PC-9 (cell line): ENCODE measurements around the gene ZC3H6. TPM values are rescaled to one million over a fixed set of nuclear protein-coding genes. Genes with fewer than 3 reads are reported as not detected.

ENCODE experiments used
- BruUV-seq: library from RNA; stranded (reverse); fragments of 400-500 nt; replicated peaks from 2 replicates; lab custom pipeline; 2021; lab: Mats Ljungman, UMichigan
- CTCF ChIA-PET: fragments of 300-600 bp; sonication (Branson Sonifier 250); formaldehyde crosslinking; loops from one replicate; lab custom pipeline; 2022; ENCODE audit warnings: antibody characterized with exemption; lab: Charles Lee
- POLR2A ChIA-PET: fragments of 300-600 bp; sonication (Branson Sonifier 250); formaldehyde crosslinking; loops from one replicate; lab custom pipeline; 2022; ENCODE audit warnings: antibody characterized with exemption; ENCODE audit not compliant: unreplicated experiment; lab: Charles Lee
- DNase-seq, 2 experiments: peaks; one replicate each; pipeline versions ENCODE4 v3.0.0 to v3.0.0-alpha.2; 2015 to 2022; ENCODE audit warnings: mixed read lengths in 1 of 2
- H2AFZ ChIP-seq: fragments of 200-600 bp; sonication (generic); 2 replicates; pipeline ENCODE4 v1.8.1; 2017; ENCODE audit warnings: antibody characterized with exemption
- H3F3A ChIP-seq: fragments of 200-600 bp; sonication (generic); 2 replicates; pipeline ENCODE4 v1.8.1; 2017; ENCODE audit warnings: antibody characterized with exemption, mild to moderate bottlenecking, low read depth; ENCODE audit not compliant: insufficient read depth
- H3K27ac ChIP-seq: fragments of 200-600 bp; sonication (generic); 2 replicates; pipeline ENCODE4 v1.6.1; 2016; ENCODE audit warnings: mixed run types
- H3K27me3 ChIP-seq: fragments of 200-600 bp; sonication (generic); 2 replicates; pipeline ENCODE4 v1.6.1; 2016; ENCODE audit warnings: low read depth, mixed run types; ENCODE audit not compliant: insufficient read depth
- H3K36me3 ChIP-seq: fragments of 200-600 bp; sonication (generic); 2 replicates; pipeline ENCODE4 v1.6.1; 2016; ENCODE audit warnings: low read depth, mixed run types
- H3K4me1 ChIP-seq: fragments of 200-600 bp; sonication (generic); replicated peaks from 2 replicates; pipeline ENCODE4 v1.6.1; 2016; ENCODE audit warnings: mixed run types; ENCODE audit not compliant: insufficient read depth
- H3K4me2 ChIP-seq: fragments of 200-600 bp; sonication (generic); 2 replicates; pipeline ENCODE4 v1.6.1; 2017; ENCODE audit warnings: mixed run types
- H3K4me3 ChIP-seq: fragments of 200-600 bp; sonication (generic); 2 replicates; pipeline ENCODE4 v1.6.1; 2016; ENCODE audit warnings: mixed run types
- H3K79me2 ChIP-seq: fragments of 200-600 bp; sonication (generic); 2 replicates; pipeline ENCODE4 v1.6.1; 2017; ENCODE audit warnings: low read depth, mixed run types
- H3K9me2 ChIP-seq: fragments of 200-600 bp; sonication (generic); 2 replicates; pipeline ENCODE4 v1.8.1; 2017; ENCODE audit warnings: mild to moderate bottlenecking; ENCODE audit not compliant: insufficient read depth
- H3K9me3 ChIP-seq: fragments of 200-600 bp; sonication (generic); 2 replicates; pipeline ENCODE4 v1.8.1; 2016; ENCODE audit warnings: low read depth; ENCODE audit not compliant: insufficient read depth
- H4K20me1 ChIP-seq: fragments of 200-600 bp; sonication (generic); 2 replicates; pipeline ENCODE4 v1.8.1; 2017; ENCODE audit not compliant: insufficient read depth
- CTCF ChIP-seq: fragments of 200-600 bp; sonication (generic); conservative IDR thresholded peaks from 2 replicates; pipeline ENCODE4 v1.6.1; 2017; ENCODE audit warnings: mixed run types, antibody characterized with exemption, mild to moderate bottlenecking, moderate library complexity
- EZH2 ChIP-seq: fragments of 200-600 bp; sonication (generic); IDR thresholded peaks from 2 replicates; pipeline ENCODE4 v1.8.0; 2017; ENCODE audit warnings: antibody characterized with exemption, low read depth
- intact Hi-C: fragments of 100-400 bp; cut with micrococcal nuclease; formaldehyde crosslinking; loops from one replicate; pipeline ENCODE4 v1.10.0; 2022; ENCODE audit not compliant: unreplicated experiment
- total RNA-seq: library from RNA; stranded (reverse); gene quantifications from 2 replicates; pipeline ENCODE4 v1.2.3, GENCODE V29; 2021

ZC3H6 gene
- total RNA-seq, 1 experiment from 2014 or later = 9.1 TPM

- no peaks in the 10 kb centered on the region for H4K20me1 ChIP-seq
Observed at GRCh38 chr2:112304298-112304941, 29.0 kb downstream of the ZC3H6 start.

GRCh38 chr2:112305132-112305531 lies 29.7 kb downstream of the ZC3H6 start:
- Histone ChIP-seq H3K9me2 (no peaks in the 10 kb centered on the region), H3K4me2 (no peak overlapping the region), H3K4me3 (no peak overlapping the region), H4K20me1 (no peaks in the 10 kb centered on the region), H3K9me3 (no peaks in the 10 kb centered on the region), H3K4me1 (no peaks in the 10 kb centered on the region), H3K27ac (no peak overlapping the region), H3K79me2 (no peaks in the 10 kb centered on the region), H3K36me3 (no peaks in the 10 kb centered on the region), H3F3A (no peaks in the 10 kb centered on the region), H3K27me3 (no peaks in the 10 kb centered on the region), H2AFZ (no peak overlapping the region)
- BruUV-seq = no TSS peak
- DNase-seq = no peak
- CTCF ChIA-PET = no interaction called here
- POLR2A ChIA-PET = no interaction called here
- intact Hi-C loops = no loop called here
- no peak for TF ChIP-seq CTCF
- TF ChIP-seq EZH2 = no peak

More at GRCh38 chr2:112304298-112304941, 29.0 kb downstream of the ZC3H6 start:
- BruUV-seq = no TSS peak
- intact Hi-C loops = no loop called here
- no peaks in the 10 kb centered on the region for H3K36me3 ChIP-seq
- H2AFZ ChIP-seq = no peak overlapping the region
- H3K4me2 ChIP-seq = no peak overlapping the region
- H3K27me3 ChIP-seq = no peaks in the 10 kb centered on the region
- no peaks in the 10 kb centered on the region for H3F3A ChIP-seq
- POLR2A ChIA-PET = no interaction called here
- no peak overlapping the region for H3K4me3 ChIP-seq
- H3K9me2 ChIP-seq = no peaks in the 10 kb centered on the region
- H3K4me1 ChIP-seq = no peaks in the 10 kb centered on the region
- H3K79me2 ChIP-seq = no peaks in the 10 kb centered on the region
- H3K9me3 ChIP-seq = no peaks in the 10 kb centered on the region
- TF ChIP-seq EZH2 = no peak
- TF ChIP-seq CTCF = no peak
- H3K27ac ChIP-seq = no peak overlapping the region
- DNase-seq = no peak
- CTCF ChIA-PET = no interaction called here

- peaks cover 14% of the 10 kb centered on the region for H3K4me1 ChIP-seq
- no peak overlapping the region for H3K27ac ChIP-seq
- H3K27me3 ChIP-seq = no peaks in the 10 kb centered on the region
- TF ChIP-seq CTCF = no peak
- TF ChIP-seq EZH2 = no peak
- no peak overlapping the region for H3K4me2 ChIP-seq
- no TSS peak for BruUV-seq
- ChIA-PET POLR2A (no interaction called here), CTCF (no interaction called here)
- H2AFZ ChIP-seq = no peak overlapping the region
- H3K79me2 ChIP-seq = no peaks in the 10 kb centered on the region
- H3K9me3 ChIP-seq = no peaks in the 10 kb centered on the region
- no peak for DNase-seq
- no peaks in the 10 kb centered on the region for H4K20me1 ChIP-seq
- intact Hi-C loops = no loop called here
- no peak overlapping the region for H3K4me3 ChIP-seq
- no peaks in the 10 kb centered on the region for H3K9me2 ChIP-seq
- H3K36me3 ChIP-seq = no peaks in the 10 kb centered on the region
- H3F3A ChIP-seq = no peaks in the 10 kb centered on the region
Observed at GRCh38 chr2:112310906-112311305, 35.5 kb downstream of the ZC3H6 start.
